Calu3 (cell line): Measurements from ENCODE around the gene LRMDA. TPM values are rescaled to one million over a fixed set of nuclear protein-coding genes. Genes with fewer than 3 reads are reported as not detected.
"Not testable (repeated sequence)": the region's sequence is repeated elsewhere in the genome, so short reads cannot be mapped to it uniquely, and the experiment has no call there.

Source experiments
- BruUV-seq: library from RNA; stranded (reverse); fragments of 400-500 nt; replicated peaks from 2 replicates; lab custom pipeline; 2021; lab: Mats Ljungman, UMichigan
- CTCF ChIA-PET: fragments of 300-600 bp; sonication (Branson Sonifier 250); formaldehyde crosslinking; loops from one replicate; lab custom pipeline; 2022; ENCODE audit warnings: antibody characterized with exemption; lab: Charles Lee
- DNase-seq: peaks from one replicate; pipeline ENCODE4 v3.0.0; 2022
- H3K27ac Mint-ChIP-seq: one replicate; pipeline ENCODE4 v1.8.0; 2022; ENCODE audit warnings: mixed read lengths; ENCODE audit not compliant: unreplicated experiment
- H3K27me3 Mint-ChIP-seq: one replicate; pipeline ENCODE4 v1.8.0; 2022; ENCODE audit warnings: mixed read lengths; ENCODE audit not compliant: unreplicated experiment
- H3K36me3 Mint-ChIP-seq: one replicate; pipeline ENCODE4 v1.8.0; 2022; ENCODE audit warnings: mild to moderate bottlenecking, moderate library complexity, mixed read lengths; ENCODE audit not compliant: insufficient read depth, unreplicated experiment
- H3K4me1 Mint-ChIP-seq: one replicate; pipeline ENCODE4 v1.8.0; 2022; ENCODE audit warnings: mild to moderate bottlenecking, low read depth, mixed read lengths; ENCODE audit not compliant: unreplicated experiment
- H3K4me3 Mint-ChIP-seq: one replicate; pipeline ENCODE4 v1.8.0; 2022; ENCODE audit warnings: mild to moderate bottlenecking, low read depth, moderate library complexity, mixed read lengths; ENCODE audit not compliant: unreplicated experiment
- H3K9me3 Mint-ChIP-seq: one replicate; pipeline ENCODE4 v1.8.0; 2022; ENCODE audit warnings: low read depth, mixed read lengths; ENCODE audit not compliant: unreplicated experiment
- CTCF ChIP-seq: fragments of 200-600 bp; IDR thresholded peaks from one replicate; pipeline ENCODE4 v1.8.0; 2022; ENCODE audit warnings: antibody characterized with exemption; ENCODE audit not compliant: unreplicated experiment
- intact Hi-C: fragments of 100-400 bp; cut with micrococcal nuclease; formaldehyde crosslinking; loops from one replicate; pipeline ENCODE4 v1.10.0; 2022; ENCODE audit not compliant: unreplicated experiment
- total RNA-seq: library from RNA; stranded (reverse); gene quantifications from 2 replicates; pipeline ENCODE4 v1.2.3, GENCODE V29; 2022

Gene LRMDA
- total RNA-seq, 1 experiment from 2014 or later: 7.6 TPM

GRCh38 chr10:75763652-75764051, 332.2 kb downstream of the LRMDA start:
- intact Hi-C loops: no loop called here
- H3K27me3 Mint-ChIP-seq: no peaks in the 10 kb centered on the region
- no peaks in the 10 kb centered on the region for H3K9me3 Mint-ChIP-seq
- CTCF ChIA-PET: interaction anchor here (0.7 to 1.7 kb wide), 3 partner anchors 26 to 408 kb away, joined by 3 to 7 read pairs (median 5); no protein-coding TSS in a partner anchor
- H3K4me3 Mint-ChIP-seq: no peak overlapping the region
- DNase-seq: no peak
- H3K4me1 Mint-ChIP-seq: peaks cover 16% of the 10 kb centered on the region
- no peak for TF ChIP-seq CTCF
- no peak overlapping the region for H3K27ac Mint-ChIP-seq
- BruUV-seq: no TSS peak
- H3K36me3 Mint-ChIP-seq: no peaks in the 10 kb centered on the region

- DNase-seq: no peak
- no peak for TF ChIP-seq CTCF
- H3K27ac Mint-ChIP-seq: no peak overlapping the region
- H3K36me3 Mint-ChIP-seq: no peaks in the 10 kb centered on the region
- intact Hi-C loops: no loop called here
- peaks cover 16% of the 10 kb centered on the region for H3K4me1 Mint-ChIP-seq
- H3K9me3 Mint-ChIP-seq: no peaks in the 10 kb centered on the region
- H3K27me3 Mint-ChIP-seq: no peaks in the 10 kb centered on the region
- CTCF ChIA-PET: interaction anchor here (0.7 kb wide), 1 partner anchor 116 kb away, joined by 3 read pairs; no protein-coding TSS in a partner anchor
- no TSS peak for BruUV-seq
- no peak overlapping the region for H3K4me3 Mint-ChIP-seq
Measured at GRCh38 chr10:75764974-75765788, 333.8 kb downstream of the LRMDA start.

GRCh38 chr10:75765789-75766096, 334.3 kb downstream of the LRMDA start:
- peaks cover 16% of the 10 kb centered on the region for H3K4me1 Mint-ChIP-seq
- H3K27me3 Mint-ChIP-seq: no peaks in the 10 kb centered on the region
- intact Hi-C loops: no loop called here
- BruUV-seq: no TSS peak
- CTCF ChIA-PET: no interaction called here
- DNase-seq: no peak
- H3K4me3 Mint-ChIP-seq: no peak overlapping the region
- no peak overlapping the region for H3K27ac Mint-ChIP-seq
- TF ChIP-seq CTCF: no peak
- H3K36me3 Mint-ChIP-seq: no peaks in the 10 kb centered on the region
- H3K9me3 Mint-ChIP-seq: no peaks in the 10 kb centered on the region

GRCh38 chr10:75766106-75766505, 334.7 kb downstream of the LRMDA start:
- no peaks in the 10 kb centered on the region for H3K36me3 Mint-ChIP-seq
- peaks cover 18% of the 10 kb centered on the region for H3K4me1 Mint-ChIP-seq
- no peaks in the 10 kb centered on the region for H3K27me3 Mint-ChIP-seq
- DNase-seq: no peak
- H3K4me3 Mint-ChIP-seq: no peak overlapping the region
- intact Hi-C loops: no loop called here
- no peak overlapping the region for H3K27ac Mint-ChIP-seq
- H3K9me3 Mint-ChIP-seq: no peaks in the 10 kb centered on the region
- no peak for TF ChIP-seq CTCF
- BruUV-seq: no TSS peak
- CTCF ChIA-PET: no interaction called here

- H3K27ac Mint-ChIP-seq, H3K4me3 Mint-ChIP-seq, BruUV-seq, H3K27me3 Mint-ChIP-seq, CTCF ChIA-PET, intact Hi-C loops, DNase-seq, H3K36me3 Mint-ChIP-seq, H3K9me3 Mint-ChIP-seq: not testable (repeated sequence)
- H3K4me1 Mint-ChIP-seq: peaks cover 24% of the 10 kb centered on the region
Measured at GRCh38 chr10:75766752-75767151, 335.3 kb downstream of the LRMDA start.
